Measurements from ENCODE around the gene U2AF1L4. TPM values are rescaled to one million over a fixed set of nuclear protein-coding genes. Genes with fewer than 3 reads are reported as not detected.

The U2AF1L4 gene
- total and polyA plus RNA-seq, 4 donors, result 13.0 to 25.5 (median 17.8) TPM

DNA sequence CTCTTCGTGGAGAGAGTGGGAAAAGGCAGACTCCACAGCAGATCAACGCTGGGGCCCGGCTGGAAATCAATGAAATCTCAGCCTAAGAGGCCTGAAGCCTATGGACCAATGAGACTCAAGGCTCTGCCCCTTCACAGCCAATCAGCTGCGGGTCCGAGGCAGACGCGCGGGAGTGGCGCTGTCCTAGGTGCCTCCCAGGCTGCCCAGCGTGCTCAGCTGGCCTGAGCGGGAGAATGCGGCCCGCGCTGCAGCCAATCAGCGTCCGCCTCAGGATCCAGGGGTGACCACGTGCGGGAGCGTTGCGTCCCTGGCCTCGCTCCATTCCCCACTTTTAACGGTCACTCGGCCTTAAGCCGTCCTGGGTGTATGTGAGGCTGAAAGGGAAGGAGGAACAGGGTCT lies 41.0 kb downstream of the U2AF1L4 start, which contains the start of gene ZBTB32:
TSS of gene ZBTB32 (plus strand) at position 341 of the 400 bp plus-strand sequence. CDS start 10,069 bp downstream, outside the sequence.
- ATAC-seq (ENCODE audit: insufficient read depth, low FRiP score), result no peak
- 31 to 39% methylated on average over 24 of the region's 24 CpGs for WGBS, 2 donors
- TF ChIP-seq, protein P1, sequence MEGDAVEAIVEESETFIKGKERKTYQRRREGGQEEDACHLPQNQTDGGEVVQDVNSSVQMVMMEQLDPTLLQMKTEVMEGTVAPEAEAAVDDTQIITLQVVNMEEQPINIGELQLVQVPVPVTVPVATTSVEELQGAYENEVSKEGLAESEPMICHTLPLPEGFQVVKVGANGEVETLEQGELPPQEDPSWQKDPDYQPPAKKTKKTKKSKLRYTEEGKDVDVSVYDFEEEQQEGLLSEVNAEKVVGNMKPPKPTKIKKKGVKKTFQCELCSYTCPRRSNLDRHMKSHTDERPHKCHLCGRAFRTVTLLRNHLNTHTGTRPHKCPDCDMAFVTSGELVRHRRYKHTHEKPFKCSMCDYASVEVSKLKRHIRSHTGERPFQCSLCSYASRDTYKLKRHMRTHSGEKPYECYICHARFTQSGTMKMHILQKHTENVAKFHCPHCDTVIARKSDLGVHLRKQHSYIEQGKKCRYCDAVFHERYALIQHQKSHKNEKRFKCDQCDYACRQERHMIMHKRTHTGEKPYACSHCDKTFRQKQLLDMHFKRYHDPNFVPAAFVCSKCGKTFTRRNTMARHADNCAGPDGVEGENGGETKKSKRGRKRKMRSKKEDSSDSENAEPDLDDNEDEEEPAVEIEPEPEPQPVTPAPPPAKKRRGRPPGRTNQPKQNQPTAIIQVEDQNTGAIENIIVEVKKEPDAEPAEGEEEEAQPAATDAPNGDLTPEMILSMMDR (IDR thresholded peaks at IDR 0.05; ENCODE audit: control extremely low read depth, extremely low read depth), result no peak

DNA sequence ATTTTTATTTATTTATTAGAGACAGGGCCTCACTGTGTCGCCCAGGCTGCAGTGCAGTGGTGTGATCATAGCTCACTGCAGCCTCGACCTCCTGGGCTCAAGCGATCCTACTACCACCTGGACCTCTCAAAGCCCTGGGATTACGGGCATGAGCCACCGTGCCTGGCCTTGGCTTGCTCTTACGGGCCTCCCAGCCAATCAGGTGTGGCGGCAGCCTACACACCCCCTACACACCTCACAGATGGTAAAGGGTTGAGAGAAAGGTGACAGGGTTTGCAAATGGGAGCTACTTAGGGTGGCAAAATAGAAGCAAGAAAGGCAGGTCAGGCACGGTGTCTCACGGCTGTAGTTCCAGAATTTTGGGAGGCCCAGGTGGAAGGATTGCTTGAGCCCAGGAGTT lies 41.9 kb downstream of the U2AF1L4 start:
- DNase-seq, result no peak
- Histone ChIP-seq H3K27ac (ENCODE audit: low read depth in 1 of 2, low read length in 1 of 2) (no peak overlapping the region), H3K9me3 (ENCODE audit: control insufficient read depth in 4 of 4, insufficient read depth in 3 of 4, low read length in 3 of 4) (no peaks in the 10 kb centered on the region), H3K9ac (ENCODE audit: insufficient read depth in 1 of 2, low read length in 2 of 2) (no peak overlapping the region), H3K4me1 (ENCODE audit: control insufficient read depth in 5 of 5, insufficient read depth in 5 of 5, low read length in 5 of 5) (peaks cover 0 to 4% (median 0%) of the 10 kb centered on the region in 5 donors), H3K36me3 (ENCODE audit: control insufficient read depth in 4 of 4, insufficient read depth in 4 of 4, low read length in 4 of 4) (no peaks in the 10 kb centered on the region), H3K4me3 (no peak overlapping the region), H3K27me3 (ENCODE audit: control insufficient read depth in 3 of 3, insufficient read depth in 3 of 3, low read length in 2 of 3) (no peaks in the 10 kb centered on the region)
- 44 to 54% methylated on average over 9 of the region's 9 CpGs for WGBS, 2 donors
- ATAC-seq (ENCODE audit: insufficient read depth, low FRiP score), result no peak
- TF ChIP-seq, protein P1 (IDR thresholded peaks at IDR 0.05; ENCODE audit: control extremely low read depth, extremely low read depth), result no peak

More for the DNA sequence above, 41.0 kb downstream of the U2AF1L4 start, which contains the start of gene ZBTB32:
- H3K9ac ChIP-seq (ENCODE audit: insufficient read depth in 1 of 2, low read length in 2 of 2), result no peak within 1 kb of the TSS
- no peaks in the 10 kb centered on the region for H3K27me3 ChIP-seq (ENCODE audit: control insufficient read depth in 3 of 3, insufficient read depth in 3 of 3, low read length in 2 of 3)
- DNase-seq, result peak; percentile 56 to 58 (median 56)
- no peak within 1 kb of the TSS for H3K4me3 ChIP-seq
- no peaks in the 10 kb centered on the region for H3K36me3 ChIP-seq (ENCODE audit: control insufficient read depth in 4 of 4, insufficient read depth in 4 of 4, low read length in 4 of 4)
- peaks cover 0 to 4% (median 0%) of the 10 kb centered on the region in 5 donors for H3K4me1 ChIP-seq (ENCODE audit: control insufficient read depth in 5 of 5, insufficient read depth in 5 of 5, low read length in 5 of 5)
- no peak within 1 kb of the TSS for H3K27ac ChIP-seq (ENCODE audit: low read depth in 1 of 2, low read length in 1 of 2)
- no peaks in the 10 kb centered on the region for H3K9me3 ChIP-seq (ENCODE audit: control insufficient read depth in 4 of 4, insufficient read depth in 3 of 4, low read length in 3 of 4)

DNA sequence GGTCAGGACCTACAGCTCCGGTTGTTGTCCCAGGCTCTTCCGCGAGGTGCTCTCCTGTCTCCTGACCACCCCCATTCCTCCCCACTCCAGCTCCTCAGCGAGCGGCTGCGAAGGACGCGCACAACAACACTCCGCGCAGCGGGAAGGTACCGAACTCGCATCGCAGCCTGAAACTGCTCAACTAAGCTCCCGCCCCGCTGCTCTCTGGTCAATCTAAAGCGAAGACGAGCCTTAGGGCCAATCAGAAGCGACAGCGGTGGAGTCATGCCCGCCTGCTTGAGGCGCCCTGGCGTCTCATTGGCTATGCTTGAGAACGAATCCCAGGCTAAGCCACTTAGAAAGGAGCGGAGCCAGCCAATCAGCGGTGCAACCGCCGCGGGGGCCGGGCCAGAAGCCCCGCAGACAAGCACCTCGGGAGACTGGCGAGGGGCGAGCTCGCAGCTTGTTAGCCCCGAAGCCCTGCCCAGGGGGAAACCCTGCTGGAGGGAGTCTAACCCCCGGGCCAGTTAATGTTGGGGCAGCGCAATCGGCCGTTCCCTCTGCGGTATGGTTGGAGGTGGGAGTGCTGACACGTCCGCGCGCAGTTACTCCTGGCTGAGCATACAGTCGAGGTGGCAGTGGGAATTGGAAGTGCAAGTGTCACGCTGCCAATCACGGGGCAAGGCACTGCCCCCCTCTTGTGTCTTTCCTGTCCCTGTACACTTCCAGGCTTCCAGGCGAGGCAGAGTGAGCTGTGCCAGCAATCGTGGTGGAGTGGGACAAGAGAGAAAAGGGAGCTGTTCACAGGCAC lies 42.8 kb downstream of the U2AF1L4 start:
- no peaks in the 10 kb centered on the region for H3K9me3 ChIP-seq (ENCODE audit: control insufficient read depth in 4 of 4, insufficient read depth in 3 of 4, low read length in 3 of 4)
- TF ChIP-seq, protein P1 (IDR thresholded peaks at IDR 0.05; ENCODE audit: control extremely low read depth, extremely low read depth), result no peak
- peak overlapping the region in 1 of 2 donors; percentile 48 for H3K27ac ChIP-seq (ENCODE audit: low read depth in 1 of 2, low read length in 1 of 2)
- no peaks in the 10 kb centered on the region for H3K36me3 ChIP-seq (ENCODE audit: control insufficient read depth in 4 of 4, insufficient read depth in 4 of 4, low read length in 4 of 4)
- ATAC-seq (ENCODE audit: insufficient read depth, low FRiP score), result peak; percentile 98
- peak; percentile 95 to 98 (median 97) for DNase-seq
- H3K4me1 ChIP-seq (ENCODE audit: control insufficient read depth in 5 of 5, insufficient read depth in 5 of 5, low read length in 5 of 5), result no peaks in the 10 kb centered on the region
- H3K9ac ChIP-seq (ENCODE audit: insufficient read depth in 1 of 2, low read length in 2 of 2), result peak overlapping the region in 1 of 2 donors; percentile 55
- 0% methylated on average over 50 of the region's 50 CpGs for WGBS, 2 donors
- no peaks in the 10 kb centered on the region for H3K27me3 ChIP-seq (ENCODE audit: control insufficient read depth in 3 of 3, insufficient read depth in 3 of 3, low read length in 2 of 3)
- H3K4me3 ChIP-seq, result peak overlapping the region; percentile 39
